Inflammatory macrophage (primary cell): Measurements from ENCODE around the gene NCKAP1.

ENCODE experiments used
- DNase-seq, 2 donors: peaks; one replicate each; pipeline ENCODE4 v3.0.0-alpha.2; 2020 to 2022

The NCKAP1 gene

DNA sequence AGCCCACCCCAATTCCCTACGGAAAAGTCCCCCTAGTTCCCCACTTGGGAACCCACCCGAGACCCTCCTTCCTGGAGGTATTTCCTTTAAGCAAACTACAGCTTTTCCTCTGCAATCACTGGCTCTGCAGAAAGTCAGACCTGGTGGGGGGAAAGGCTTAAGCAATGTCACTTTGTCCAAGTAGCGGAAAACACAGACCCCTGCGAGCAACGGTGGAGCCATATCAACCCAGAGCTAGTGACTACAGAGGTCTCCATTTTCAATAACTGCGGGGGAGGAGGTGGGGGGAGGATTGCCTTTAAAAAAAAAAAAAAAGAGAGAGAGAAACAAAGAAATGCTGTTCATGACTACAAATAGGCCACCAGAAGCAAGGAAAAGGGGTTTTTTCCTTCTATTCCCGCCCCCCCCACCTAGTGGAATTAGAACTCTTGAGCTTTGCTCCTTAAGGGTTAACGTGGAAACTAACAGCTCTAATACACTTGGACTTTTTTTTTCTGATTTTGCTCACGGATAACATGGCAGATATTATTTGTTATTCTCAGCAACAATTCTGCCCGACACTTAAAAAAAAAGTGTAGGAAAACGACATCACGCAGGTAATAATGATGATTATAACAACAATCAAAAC is 170.7 kb downstream of the NCKAP1 start:
- no peak for DNase-seq

- no peak for DNase-seq
These were observed 171.5 kb downstream of the NCKAP1 start, which contains the start of gene FRZB for GRCh38 chr2:182866461-182867406. Gene FRZB (minus strand): TSS chr2:182866637. CDS start chr2:182866552, 85 bp downstream.

DNA sequence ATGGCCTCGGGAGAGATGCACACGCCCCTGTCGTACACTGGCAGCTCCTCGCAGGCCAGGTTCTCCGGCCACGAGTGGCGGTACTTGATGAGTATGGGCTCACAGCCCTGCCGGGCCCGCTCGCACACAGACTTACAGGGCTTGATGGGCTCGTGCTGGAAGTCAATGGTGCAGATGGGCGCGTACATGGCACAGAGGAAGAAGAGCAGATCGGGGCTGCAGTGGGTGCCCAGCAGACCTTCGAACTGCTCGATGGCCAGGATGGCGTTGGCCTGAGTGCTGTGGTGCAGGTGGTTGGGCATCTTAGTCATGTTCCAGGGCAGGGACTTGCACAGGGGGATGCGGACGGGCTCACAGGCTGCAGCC is 172.2 kb downstream of the NCKAP1 start:
- no peak for DNase-seq

DNA sequence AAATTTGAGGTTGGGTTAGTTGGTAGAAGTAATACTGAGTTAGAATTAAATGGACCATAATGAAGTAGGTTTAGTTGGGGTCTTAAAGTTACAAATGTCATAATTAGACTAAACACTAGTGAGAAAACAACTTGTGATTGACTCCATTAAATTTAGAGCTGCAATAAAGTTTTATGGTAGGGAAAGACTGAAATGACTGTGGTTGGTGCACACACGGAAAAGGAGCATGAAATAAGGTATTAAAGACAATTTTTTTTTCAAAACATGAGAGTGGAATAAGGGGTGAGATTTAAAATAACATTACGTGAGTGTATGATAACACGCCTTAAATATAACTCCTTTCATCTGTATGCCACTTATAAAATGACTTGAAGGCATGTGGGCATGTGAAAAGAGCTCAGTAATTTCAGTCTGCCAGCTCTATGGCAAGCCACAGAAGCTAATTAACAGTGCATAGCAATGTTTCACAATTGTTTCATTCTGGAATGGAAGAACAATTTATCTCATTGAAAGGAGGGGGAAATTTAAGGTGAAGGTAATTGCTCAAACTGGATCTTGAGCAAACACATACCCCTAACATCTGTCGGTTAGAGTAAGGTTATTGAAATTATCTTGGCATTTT is 173.2 kb downstream of the NCKAP1 start:
- DNase-seq: no peak

GRCh38 chr2:182863642-182864041 is 174.6 kb downstream of the NCKAP1 start:
- DNase-seq: no peak

GRCh38 chr2:182862091-182862490 is 176.2 kb downstream of the NCKAP1 start:
- no peak for DNase-seq

GRCh38 chr2:182860858-182861257 is 177.4 kb downstream of the NCKAP1 start:
- no peak for DNase-seq
